Adipocyte (in vitro differentiated cells): Measurements from ENCODE around the gene CCDC188.
"Not testable (repeated sequence)": the region's sequence is repeated elsewhere in the genome, so short reads cannot be mapped to it uniquely, and the experiment has no call there.

Experiments
- DNase-seq: peaks from one replicate; pipeline ENCODE4 v3.0.0-alpha.2; 2015; ENCODE audit warnings: low read depth
- H3K27me3 ChIP-seq: replicated peaks from 2 replicates; pipeline ENCODE4 v1.7.0; 2013; ENCODE audit warnings: mild to moderate bottlenecking, low read length, moderate library complexity; ENCODE audit not compliant: control insufficient read depth, insufficient read depth
- H3K36me3 ChIP-seq: 2 replicates; pipeline ENCODE4 v1.7.0; 2013; ENCODE audit warnings: low read length, mild to moderate bottlenecking, moderate library complexity; ENCODE audit not compliant: control insufficient read depth, insufficient read depth, severe bottlenecking
- H3K4me1 ChIP-seq: 2 replicates; pipeline ENCODE4 v1.7.0; 2013; ENCODE audit warnings: mild to moderate bottlenecking, low read length, moderate library complexity; ENCODE audit not compliant: control insufficient read depth, insufficient read depth
- H3K4me3 ChIP-seq: 2 replicates; pipeline ENCODE4 v1.7.0; 2013; ENCODE audit warnings: mild to moderate bottlenecking, low read length, moderate library complexity
- H3K9ac ChIP-seq: 2 replicates; pipeline ENCODE4 v1.7.0; 2013; ENCODE audit warnings: mild to moderate bottlenecking, low read length, moderate library complexity
- H3K9me3 ChIP-seq: 2 replicates; pipeline ENCODE4 v1.7.0; 2013; ENCODE audit warnings: mild to moderate bottlenecking, low read length, moderate library complexity; ENCODE audit not compliant: control insufficient read depth

Gene CCDC188

GRCh38 chr22:20166703-20167102 lies 15.8 kb upstream of the CCDC188 start:
- peaks cover 34% of the 10 kb centered on the region for H3K27me3 ChIP-seq
- DNase-seq = no peak
- no peaks in the 10 kb centered on the region for H3K36me3 ChIP-seq
- no peaks in the 10 kb centered on the region for H3K9me3 ChIP-seq
- no peak overlapping the region for H3K4me3 ChIP-seq
- H3K4me1 ChIP-seq = no peaks in the 10 kb centered on the region
- no peak overlapping the region for H3K9ac ChIP-seq

- DNase-seq = no peak
- Histone ChIP-seq H3K36me3 (no peaks in the 10 kb centered on the region), H3K9ac (no peak overlapping the region), H3K4me3 (no peak overlapping the region), H3K9me3 (no peaks in the 10 kb centered on the region), H3K4me1 (no peaks in the 10 kb centered on the region), H3K27me3 (peaks cover 39% of the 10 kb centered on the region)
Measured at GRCh38 chr22:20165913-20166312, 15.1 kb upstream of the CCDC188 start.

- no peaks in the 10 kb centered on the region for H3K9me3 ChIP-seq
- no peaks in the 10 kb centered on the region for H3K36me3 ChIP-seq
- H3K4me1 ChIP-seq = no peaks in the 10 kb centered on the region
- peaks cover 39% of the 10 kb centered on the region for H3K27me3 ChIP-seq
- DNase-seq = no peak
- no peak overlapping the region for H3K9ac ChIP-seq
- H3K4me3 ChIP-seq = no peak overlapping the region
Measured at GRCh38 chr22:20165421-20165820, 14.6 kb upstream of the CCDC188 start.

GRCh38 chr22:20164863-20165262 lies 14.0 kb upstream of the CCDC188 start:
- Histone ChIP-seq H3K27me3 (peaks cover 40% of the 10 kb centered on the region), H3K9me3 (no peaks in the 10 kb centered on the region), H3K4me3 (no peak overlapping the region), H3K4me1 (no peaks in the 10 kb centered on the region), H3K36me3 (no peaks in the 10 kb centered on the region), H3K9ac (no peak overlapping the region)
- DNase-seq = no peak

GRCh38 chr22:20160041-20160440 lies 9.2 kb upstream of the CCDC188 start:
- H3K27me3 ChIP-seq = peaks cover 29% of the 10 kb centered on the region
- no peak overlapping the region for H3K9ac ChIP-seq
- no peak overlapping the region for H3K4me3 ChIP-seq
- H3K4me1 ChIP-seq = no peaks in the 10 kb centered on the region
- no peaks in the 10 kb centered on the region for H3K36me3 ChIP-seq
- H3K9me3 ChIP-seq = no peaks in the 10 kb centered on the region
- DNase-seq = no peak

- not testable (repeated sequence) for H3K9ac ChIP-seq, H3K9me3 ChIP-seq, H3K36me3 ChIP-seq, H3K4me3 ChIP-seq, DNase-seq, H3K4me1 ChIP-seq
- peaks cover 29% of the 10 kb centered on the region for H3K27me3 ChIP-seq
Measured at GRCh38 chr22:20159531-20159930, 8.7 kb upstream of the CCDC188 start.

- Histone ChIP-seq H3K27me3 (peaks cover 29% of the 10 kb centered on the region), H3K4me1 (no peaks in the 10 kb centered on the region), H3K36me3 (no peaks in the 10 kb centered on the region), H3K9ac (no peak overlapping the region), H3K4me3 (no peak overlapping the region), H3K9me3 (no peaks in the 10 kb centered on the region)
- DNase-seq = no peak
Measured at GRCh38 chr22:20159076-20159475, 8.2 kb upstream of the CCDC188 start.

GRCh38 chr22:20158391-20159036 lies 7.7 kb upstream of the CCDC188 start:
- no peaks in the 10 kb centered on the region for H3K36me3 ChIP-seq
- no peaks in the 10 kb centered on the region for H3K9me3 ChIP-seq
- peaks cover 29% of the 10 kb centered on the region for H3K27me3 ChIP-seq
- DNase-seq = no peak
- H3K4me1 ChIP-seq = no peaks in the 10 kb centered on the region
- no peak overlapping the region for H3K4me3 ChIP-seq
- no peak overlapping the region for H3K9ac ChIP-seq

- peaks cover 29% of the 10 kb centered on the region for H3K27me3 ChIP-seq
- no peaks in the 10 kb centered on the region for H3K9me3 ChIP-seq
- no peak for DNase-seq
- H3K4me3 ChIP-seq = no peak overlapping the region
- no peaks in the 10 kb centered on the region for H3K36me3 ChIP-seq
- H3K4me1 ChIP-seq = no peaks in the 10 kb centered on the region
- no peak overlapping the region for H3K9ac ChIP-seq
Measured at GRCh38 chr22:20157430-20158183, 6.8 kb upstream of the CCDC188 start.

- Histone ChIP-seq H3K27me3 (peaks cover 29% of the 10 kb centered on the region), H3K4me1 (no peaks in the 10 kb centered on the region), H3K4me3 (no peak overlapping the region), H3K9ac (no peak overlapping the region), H3K36me3 (no peaks in the 10 kb centered on the region), H3K9me3 (no peaks in the 10 kb centered on the region)
- peak; percentile 84 for DNase-seq
Measured at GRCh38 chr22:20156611-20157429, 6.0 kb upstream of the CCDC188 start.

- DNase-seq = no peak
- Histone ChIP-seq H3K36me3 (no peaks in the 10 kb centered on the region), H3K4me1 (no peaks in the 10 kb centered on the region), H3K9me3 (no peaks in the 10 kb centered on the region), H3K9ac (no peak overlapping the region), H3K27me3 (peaks cover 25% of the 10 kb centered on the region), H3K4me3 (no peak overlapping the region)
Measured at GRCh38 chr22:20156042-20156389, 5.2 kb upstream of the CCDC188 start.
